NCI-H748 (cell line): ENCODE data around the gene SLC4A4.

Experiments used
- DNase-seq: peaks from one replicate; lab custom pipeline; 2025; ENCODE audit not compliant: unreplicated experiment; lab: John Stamatoyannopoulos, UW

Gene SLC4A4

DNA sequence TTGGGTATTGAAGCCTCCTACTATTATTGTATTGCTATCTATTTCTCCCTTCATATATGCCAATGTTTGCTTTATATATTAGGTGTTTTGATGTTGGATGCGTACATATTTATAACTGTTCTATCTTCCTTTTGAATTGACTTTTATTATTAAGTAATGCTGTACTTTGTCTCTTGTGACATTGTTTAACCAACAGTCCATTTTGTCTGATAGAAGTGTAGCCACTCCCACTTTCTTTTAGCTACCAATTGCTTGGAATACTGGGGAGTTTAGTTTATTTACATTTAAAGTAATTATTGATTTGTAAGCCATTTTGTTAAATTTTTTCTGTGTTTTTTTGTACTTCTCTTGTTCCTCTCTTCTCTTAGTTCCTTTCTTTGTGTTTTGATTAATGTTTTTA is 249.2 kb downstream of the SLC4A4 start:
- no peak for DNase-seq

DNA sequence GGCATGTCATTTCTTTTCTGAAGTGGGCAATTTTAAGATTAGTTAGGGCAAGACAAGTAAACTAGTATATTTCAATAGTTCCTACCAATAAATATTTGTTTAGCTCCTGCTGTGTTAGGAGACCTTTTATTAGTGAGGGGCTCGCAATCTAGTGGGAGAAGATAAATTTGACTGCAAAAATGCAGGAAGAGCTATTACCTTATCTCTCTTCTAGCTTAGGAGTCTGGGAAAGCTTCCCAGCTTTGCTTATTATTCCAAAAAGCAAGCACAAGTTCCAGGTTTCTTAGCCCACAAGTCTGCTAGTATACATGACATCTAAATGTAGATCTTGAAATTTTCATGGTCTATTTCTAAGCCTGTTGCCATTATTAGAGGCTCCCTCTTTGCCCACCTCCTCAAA is 254.0 kb downstream of the SLC4A4 start:
- DNase-seq: no peak

GRCh38 chr4:71593311-71593710 is 254.5 kb downstream of the SLC4A4 start:
- DNase-seq: no peak

GRCh38 chr4:71595576-71596108 is 256.8 kb downstream of the SLC4A4 start:
- peak; percentile 56 for DNase-seq

- no peak for DNase-seq
These were observed 260.8 kb downstream of the SLC4A4 start for GRCh38 chr4:71599578-71599977.

GRCh38 chr4:71602289-71602900 is 263.6 kb downstream of the SLC4A4 start:
- no peak for DNase-seq

- DNase-seq: no peak
These were observed 266.0 kb downstream of the SLC4A4 start for GRCh38 chr4:71604785-71605184.

DNA sequence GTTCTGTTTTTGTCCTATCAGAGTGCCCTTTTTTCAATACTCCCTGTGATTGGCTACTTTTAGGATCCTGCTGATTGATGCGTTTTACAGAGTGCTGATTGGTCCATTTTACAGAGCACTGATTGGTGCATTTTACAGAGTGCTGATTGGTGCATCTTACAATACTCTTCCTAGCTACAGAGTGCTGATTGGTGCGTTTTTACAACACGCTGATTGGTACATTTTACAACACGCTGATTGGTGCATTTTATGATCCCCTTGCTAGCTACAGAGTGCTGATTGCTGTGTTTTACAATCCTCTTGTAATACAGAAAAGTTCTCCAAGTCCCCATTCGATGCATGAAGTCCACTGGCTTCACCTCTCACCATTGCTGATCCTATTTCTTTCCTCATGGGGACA is 268.3 kb downstream of the SLC4A4 start:
- no peak for DNase-seq

DNA sequence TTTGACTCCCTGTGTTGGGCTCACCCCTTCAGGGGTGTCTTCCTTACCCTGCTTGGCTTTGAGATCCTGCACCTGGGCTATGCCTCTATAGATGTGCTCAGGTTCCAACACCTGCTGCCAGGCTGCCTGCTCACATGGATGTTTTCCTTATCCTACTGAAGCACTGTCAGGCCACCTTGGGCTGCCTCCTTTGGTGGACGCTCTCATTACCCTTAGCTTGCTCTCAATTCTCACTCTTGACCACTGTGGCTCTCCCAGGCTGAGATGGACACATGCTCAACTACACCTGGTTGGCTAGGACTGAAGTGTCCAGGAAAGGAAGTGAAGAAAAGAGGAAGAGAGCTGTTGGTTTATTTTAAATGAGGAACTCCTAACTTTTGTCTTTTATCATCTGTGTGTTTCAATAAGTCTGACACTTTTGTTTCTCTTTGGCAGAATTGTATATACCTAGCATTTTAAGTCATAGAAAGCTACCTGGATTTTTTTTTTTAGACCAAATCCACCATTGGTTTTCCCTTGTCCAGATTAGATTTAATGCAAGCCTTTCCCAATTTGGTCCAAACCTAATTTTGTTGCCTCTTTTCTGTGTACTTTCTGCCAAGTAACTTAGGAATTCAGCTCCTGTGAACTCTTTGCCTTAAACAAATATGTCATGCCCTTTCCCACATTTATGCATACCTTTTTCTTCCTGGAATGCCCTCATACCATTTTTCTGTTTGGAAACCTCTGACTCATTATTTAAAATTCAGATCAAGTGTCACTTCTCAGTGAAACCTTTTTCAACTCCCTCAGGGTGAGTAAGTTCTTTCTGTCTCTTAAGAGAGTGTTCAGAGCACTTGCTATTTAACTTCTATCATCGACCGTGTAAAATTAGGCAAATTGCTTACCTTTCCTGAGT is 269.2 kb downstream of the SLC4A4 start:
- no peak for DNase-seq

GRCh38 chr4:71608678-71609071 is 269.9 kb downstream of the SLC4A4 start:
- DNase-seq: no peak

GRCh38 chr4:71609167-71609566 is 270.3 kb downstream of the SLC4A4 start:
- DNase-seq: no peak

DNA sequence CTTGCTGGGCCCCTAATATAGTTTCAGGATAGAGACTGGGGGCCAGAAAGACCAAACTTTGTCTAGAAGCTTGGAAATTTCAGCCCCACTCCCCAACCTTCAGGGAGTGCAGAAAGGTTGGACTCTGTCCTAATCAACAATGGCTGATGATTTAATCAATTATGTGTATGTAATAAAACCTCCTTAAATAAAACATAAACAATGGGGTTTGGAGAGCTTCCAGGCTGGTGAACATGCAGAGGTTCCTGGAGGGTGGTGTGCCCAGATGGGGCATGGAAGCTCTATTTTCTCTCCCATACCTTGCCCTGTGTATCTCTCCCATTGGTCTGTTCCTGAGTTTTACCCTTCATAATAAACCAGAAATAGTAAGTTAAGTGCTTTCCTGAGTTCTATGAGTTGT is 270.8 kb downstream of the SLC4A4 start:
- DNase-seq: no peak

- DNase-seq: no peak
These were observed 275.8 kb downstream of the SLC4A4 start for GRCh38 chr4:71614621-71615020.

DNA sequence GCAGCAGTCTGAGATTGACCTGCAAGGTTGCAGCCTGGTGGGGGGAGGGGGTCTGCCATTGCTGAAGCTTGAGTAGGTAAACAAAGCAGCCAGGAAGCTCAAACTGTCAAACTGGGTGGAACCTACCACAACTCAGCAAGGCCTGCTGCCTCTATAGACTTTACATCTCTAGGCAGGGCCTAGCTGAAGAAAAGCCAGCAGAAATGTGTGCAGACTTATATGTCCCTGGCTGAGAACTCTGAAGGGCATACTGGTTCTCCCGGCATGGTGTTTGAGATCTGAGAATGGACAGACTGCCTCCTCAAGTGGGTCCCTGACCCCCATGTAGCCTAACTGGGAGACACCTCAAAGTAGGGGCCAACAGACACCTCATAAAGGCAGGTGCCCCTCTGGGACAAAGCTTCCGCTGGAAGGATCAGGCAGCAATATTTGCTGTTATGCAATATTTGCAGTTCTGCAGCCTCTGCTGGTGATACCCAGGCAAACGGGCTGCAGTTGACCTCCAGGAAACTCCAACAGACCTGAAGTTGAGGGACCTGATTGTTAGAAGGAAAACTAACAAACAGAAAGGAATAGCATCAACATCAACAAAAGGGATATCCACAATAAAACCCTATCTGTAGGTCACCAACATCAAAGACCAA is 277.5 kb downstream of the SLC4A4 start:
- DNase-seq: no peak
